NCI-H146 treated with DMSO at 0.1 percent for 48 hours (cell line): ENCODE results near the gene PGAM4.
"Not testable (repeated sequence)": the region's sequence is repeated elsewhere in the genome, so short reads cannot be mapped to it uniquely, and the experiment has no call there.

Experiments
- DNase-seq: peaks from one replicate; lab custom pipeline; 2025; ENCODE audit not compliant: unreplicated experiment; lab: John Stamatoyannopoulos, UW

PGAM4 gene

GRCh38 chrX:77930581-77930980 is 38.9 kb downstream of the PGAM4 start:
- DNase-seq = no peak

DNA sequence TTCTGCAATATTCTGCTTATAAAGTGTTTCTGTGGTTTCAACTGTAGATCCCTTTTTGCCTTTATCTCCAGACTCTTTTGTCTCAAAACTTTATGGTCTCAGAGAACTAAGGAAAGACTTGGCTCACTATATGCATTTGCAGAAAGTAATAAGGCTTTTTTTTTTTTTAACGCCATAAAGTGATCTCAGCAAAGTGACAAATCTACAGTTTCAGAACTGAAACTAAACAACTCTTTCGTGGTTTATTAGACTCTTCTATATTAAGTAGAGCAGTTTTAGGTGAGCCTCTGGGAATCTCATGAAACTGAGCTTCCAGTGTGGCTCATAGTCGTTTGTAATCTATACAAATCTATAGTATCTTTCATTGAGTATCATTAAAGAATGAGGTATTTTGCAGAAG is 43.7 kb downstream of the PGAM4 start:
- DNase-seq = no peak

- no peak for DNase-seq
Measured at GRCh38 chrX:77924320-77924859, 45.0 kb downstream of the PGAM4 start.

- DNase-seq = no peak
Measured at GRCh38 chrX:77922787-77923186, 46.7 kb downstream of the PGAM4 start.

DNA sequence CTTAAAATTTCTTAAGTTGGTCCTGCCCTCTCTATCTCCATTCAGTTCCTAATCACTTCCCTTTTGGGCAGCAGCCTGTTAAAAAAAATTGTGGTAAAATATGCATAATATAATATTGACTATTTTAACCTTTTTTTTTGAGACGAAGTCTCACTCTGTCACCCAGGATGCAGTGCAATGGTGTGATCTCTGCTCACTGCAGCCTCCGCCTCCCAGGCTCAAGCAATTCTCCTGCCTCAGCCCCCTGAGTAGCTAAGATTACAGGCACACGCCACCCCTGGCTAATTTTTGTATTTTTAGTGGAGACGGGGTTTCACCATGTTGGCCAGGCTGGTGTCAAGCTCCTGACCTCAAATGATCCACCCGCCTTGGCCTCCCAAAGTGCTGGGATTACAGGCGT is 50.1 kb downstream of the PGAM4 start:
- DNase-seq = not testable (repeated sequence)

- DNase-seq = no peak
Measured at GRCh38 chrX:77918568-77918967, 50.9 kb downstream of the PGAM4 start.
